Right renal pelvis (tissue), 4 donors: ENCODE results near the gene PRDX3. TPM values are rescaled to one million over a fixed set of nuclear protein-coding genes. Genes with fewer than 3 reads are reported as not detected.
A peak's percentile ranks its signal among the peaks of the same experiment; 100 is the strongest.
"Not testable (repeated sequence)": the region's sequence is repeated elsewhere in the genome, so short reads cannot be mapped to it uniquely, and the experiment has no call there.

Experiments used
- DNase-seq, 4 donors: peaks; one replicate each; pipeline ENCODE4 v3.0.0-alpha.2; 2013; ENCODE audit warnings: low read depth in 4 of 4, low spot score in 3 of 4, missing footprints in 1 of 4
- polyA plus RNA-seq, 4 donors: library from polyadenylated mRNA; unstranded; fragments of 120-200 nt; gene quantifications; one replicate each; pipeline ENCODE4 v1.2.1, GENCODE V29; 2013; ENCODE audit not compliant: insufficient read length in 4 of 4

PRDX3 gene
- polyA plus RNA-seq, 4 donors: 277 to 321 (median 305) TPM

- DNase-seq: no peak
Measured at GRCh38 chr10:119166118-119166500, 12.5 kb downstream of the PRDX3 start.

- DNase-seq: peak in 3 of 4 donors; percentile 35 to 47 (median 38)
Measured at GRCh38 chr10:119165171-119166117, 13.2 kb downstream of the PRDX3 start, which contains the start of gene SFXN4. TSS of gene SFXN4 (minus strand) at chr10:119165714. CDS start at chr10:119165647, 67 bp downstream.

- no peak for DNase-seq
Measured at GRCh38 chr10:119162452-119163092, 16.0 kb downstream of the PRDX3 start.

GRCh38 chr10:119161680-119162451 is 16.7 kb downstream of the PRDX3 start:
- peak in 1 of 4 donors; percentile 44 for DNase-seq

GRCh38 chr10:119159332-119159731 is 19.3 kb downstream of the PRDX3 start:
- no peak for DNase-seq

- DNase-seq: no peak
Measured at GRCh38 chr10:119153661-119154060, 25.0 kb downstream of the PRDX3 start.

GRCh38 chr10:119153041-119153440 is 25.6 kb downstream of the PRDX3 start:
- no peak for DNase-seq

GRCh38 chr10:119151601-119152000 is 27.0 kb downstream of the PRDX3 start:
- DNase-seq: not testable (repeated sequence)

GRCh38 chr10:119149729-119150128 is 28.9 kb downstream of the PRDX3 start:
- DNase-seq: no peak

- DNase-seq: no peak
Measured at GRCh38 chr10:119149157-119149556, 29.5 kb downstream of the PRDX3 start.

GRCh38 chr10:119143657-119144056 is 35.0 kb downstream of the PRDX3 start:
- DNase-seq: no peak

GRCh38 chr10:119140603-119141245 is 37.9 kb downstream of the PRDX3 start:
- DNase-seq: no peak

- no peak for DNase-seq
Measured at GRCh38 chr10:119139464-119140067, 39.0 kb downstream of the PRDX3 start.

- DNase-seq: no peak
Measured at GRCh38 chr10:119138346-119139306, 40.0 kb downstream of the PRDX3 start.

GRCh38 chr10:119137878-119138277 is 40.7 kb downstream of the PRDX3 start:
- not testable (repeated sequence) for DNase-seq

GRCh38 chr10:119136084-119136483 is 42.5 kb downstream of the PRDX3 start:
- no peak for DNase-seq

- DNase-seq: no peak
Measured at GRCh38 chr10:119135513-119135881, 43.1 kb downstream of the PRDX3 start.

GRCh38 chr10:119133949-119134348 is 44.7 kb downstream of the PRDX3 start:
- DNase-seq: no peak
